ENCODE results near the gene ENTPD8.
"Not testable (repeated sequence)": the region's sequence is repeated elsewhere in the genome, so short reads cannot be mapped to it uniquely, and the experiment has no call there.

The ENTPD8 gene

DNA sequence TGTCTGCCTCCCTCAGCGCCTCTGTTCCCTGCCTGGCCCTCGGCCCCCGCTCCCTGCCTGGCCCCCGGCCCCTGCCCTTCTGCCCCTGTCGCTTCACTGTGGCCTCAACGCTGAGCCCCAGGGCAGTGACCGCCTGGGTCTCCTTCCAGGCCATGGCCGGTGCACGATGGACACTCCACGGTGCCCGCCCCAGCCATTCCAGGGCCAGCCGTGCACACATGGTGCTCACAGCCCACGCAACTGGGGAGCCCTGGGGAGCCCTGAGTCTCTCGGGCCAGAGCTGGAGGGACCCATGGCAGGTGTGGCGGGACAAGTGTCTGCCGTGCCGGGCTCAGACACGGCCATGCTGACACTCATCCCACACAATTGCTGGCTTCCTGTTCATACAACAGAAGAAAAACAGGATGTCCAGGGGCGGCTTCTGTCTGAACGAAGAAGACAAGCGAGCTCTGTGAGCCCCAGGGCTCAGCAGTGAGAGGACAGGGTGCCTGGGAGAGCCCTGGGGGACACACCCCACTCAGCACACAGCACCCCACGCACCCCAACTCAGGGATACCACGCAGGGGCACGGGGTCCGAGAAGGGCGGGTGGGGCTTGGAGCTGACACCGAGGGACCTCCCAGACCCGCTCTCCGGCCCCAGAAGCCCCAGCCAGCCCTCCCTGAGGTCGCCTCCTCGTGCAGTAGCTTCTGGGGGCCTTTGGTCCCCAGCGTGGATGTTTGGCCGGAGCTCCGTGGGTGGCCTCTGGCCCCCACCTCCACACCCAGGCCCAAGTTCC, 53.9 kb downstream of the ENTPD8 start:
- Mint-ChIP-seq H3K9me3 (no peaks in the 10 kb centered on the region), H3K36me3 (ENCODE audit: low read depth) (no peaks in the 10 kb centered on the region), H3K27me3 (no peaks in the 10 kb centered on the region), H3K4me1 (peaks cover 7% of the 10 kb centered on the region), H3K27ac (peak overlapping the region; percentile 62), H3K4me3 (no peak overlapping the region)
- ATAC-seq (peak; percentile 9), DNase-seq (no peak)

DNA sequence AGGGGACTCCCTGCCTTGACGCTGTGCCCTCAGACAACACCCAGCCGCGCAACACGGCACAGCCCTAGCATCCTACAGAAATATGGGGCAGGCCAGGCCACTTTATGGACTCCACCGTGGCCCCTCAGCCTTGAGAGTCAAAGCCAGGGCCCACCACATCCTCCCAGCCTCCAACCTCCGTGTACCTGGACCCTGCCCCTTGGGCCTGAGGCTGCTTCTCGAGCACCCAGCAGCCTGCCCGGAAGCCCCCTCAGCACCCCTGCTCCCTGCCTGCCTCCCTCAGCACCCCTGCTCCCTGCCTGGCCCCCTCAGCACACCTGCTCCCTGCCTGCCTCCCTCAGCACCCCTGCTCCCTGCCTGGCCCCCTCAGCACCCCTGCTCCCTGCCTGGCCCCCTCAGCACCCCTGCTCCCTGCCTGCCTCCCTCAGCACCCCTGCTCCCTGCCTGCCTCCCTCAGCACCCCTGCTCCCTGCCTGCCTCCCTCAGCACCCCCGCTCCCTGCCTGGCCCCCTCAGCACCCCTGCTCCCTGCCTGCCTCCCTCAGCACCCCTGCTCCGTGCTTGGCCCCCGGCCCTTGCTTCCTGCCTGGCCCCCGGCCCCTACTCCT, 54.5 kb downstream of the ENTPD8 start:
- not testable (repeated sequence) for H3K4me1 Mint-ChIP-seq; H3K27ac Mint-ChIP-seq; ATAC-seq; H3K27me3 Mint-ChIP-seq; H3K36me3 Mint-ChIP-seq (ENCODE audit: low read depth); DNase-seq; H3K9me3 Mint-ChIP-seq; H3K4me3 Mint-ChIP-seq

DNA sequence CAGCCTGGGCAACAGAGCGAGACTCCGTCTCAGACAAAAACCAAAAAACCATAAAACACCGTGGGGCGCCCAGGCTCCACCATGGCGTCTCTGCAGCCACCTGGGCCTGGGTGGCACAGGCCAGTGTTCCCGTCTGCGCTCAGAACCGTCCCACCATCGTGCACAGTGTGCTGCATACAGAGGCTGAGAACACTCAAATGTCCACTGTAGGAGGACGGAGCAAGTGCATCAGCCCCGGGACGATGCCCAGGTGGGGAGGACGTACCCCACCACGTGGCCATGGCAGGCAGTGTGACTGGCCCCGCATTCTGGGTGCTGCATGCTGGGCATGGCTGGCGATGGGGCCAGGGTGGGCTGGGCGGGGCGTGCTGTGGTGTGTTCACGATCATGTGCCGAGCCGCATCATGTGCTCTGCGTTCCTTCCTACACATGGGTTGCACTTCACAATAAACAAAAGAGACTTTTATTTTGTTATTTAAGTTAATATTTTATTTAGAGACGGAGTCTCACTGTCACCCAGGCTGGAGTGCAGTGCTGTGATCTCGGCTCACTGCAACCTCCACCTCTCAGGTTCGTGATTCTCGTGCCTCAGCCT, 56.0 kb downstream of the ENTPD8 start:
- DNase-seq (no peak), ATAC-seq (no peak)
- H3K4me3 Mint-ChIP-seq = no peak overlapping the region
- no peaks in the 10 kb centered on the region for H3K36me3 Mint-ChIP-seq (ENCODE audit: low read depth)
- no peaks in the 10 kb centered on the region for H3K9me3 Mint-ChIP-seq
- H3K4me1 Mint-ChIP-seq = peaks cover 5% of the 10 kb centered on the region
- no peaks in the 10 kb centered on the region for H3K27me3 Mint-ChIP-seq
- no peak overlapping the region for H3K27ac Mint-ChIP-seq

Data from activated naive CD8-positive, alpha-beta T cell treated with anti-CD3 and anti-CD28 coated beads, Interleukin-2, amount 50 U/mL, for 24 hours (primary cell).